SK-N-MC (cell line): ENCODE measurements around the gene OR5L2.
"Not testable (repeated sequence)": the region's sequence is repeated elsewhere in the genome, so short reads cannot be mapped to it uniquely, and the experiment has no call there.

Experiments
- DNase-seq: peaks from one replicate; pipeline ENCODE4 v3.0.0-alpha.2; 2011; ENCODE audit warnings: low read depth, low spot score
- H3K27ac ChIP-seq: fragments of 200-600 bp; sonication (generic); 2 replicates; pipeline ENCODE4 v1.5.1; 2016; ENCODE audit warnings: mixed run types
- H3K36me3 ChIP-seq: fragments of 200-600 bp; sonication (generic); 2 replicates; pipeline ENCODE4 v1.6.1; 2017; ENCODE audit warnings: antibody characterized with exemption, low read length, mixed read lengths; ENCODE audit not compliant: insufficient read depth
- H3K4me3 ChIP-seq: fragments of 200-600 bp; sonication (generic); 2 replicates; pipeline ENCODE4 v1.5.1; 2016
- H3K9ac ChIP-seq: fragments of 200-600 bp; sonication (generic); 2 replicates; pipeline ENCODE4 v1.8.0; 2017; ENCODE audit warnings: mixed run types, mixed read lengths; ENCODE audit not compliant: insufficient read length
- H3K9me3 ChIP-seq: fragments of 200-600 bp; sonication (generic); 2 replicates; pipeline ENCODE4 v1.6.1; 2017; ENCODE audit warnings: low read depth, mild to moderate bottlenecking, antibody characterized with exemption, low read length, moderate library complexity, mixed read lengths
- EZH2 ChIP-seq: fragments of 200-600 bp; sonication (generic); IDR thresholded peaks from one replicate; pipeline ENCODE4 v1.6.1; 2017; ENCODE audit warnings: antibody characterized with exemption
- FOXP2 ChIP-seq: optimal IDR thresholded peaks from 2 replicates; pipeline ENCODE3; 2011; ENCODE audit warnings: mild to moderate bottlenecking, moderate library complexity; ENCODE audit not compliant: insufficient read depth; ENCODE audit errors: extremely low read length, control extremely low read depth
- POLR2AphosphoS5 ChIP-seq: IDR thresholded peaks from 2 replicates; pipeline ENCODE4 v1.6.1; 2012; ENCODE audit warnings: mild to moderate bottlenecking, low read depth, low read length, borderline replicate concordance

OR5L2 gene

DNA sequence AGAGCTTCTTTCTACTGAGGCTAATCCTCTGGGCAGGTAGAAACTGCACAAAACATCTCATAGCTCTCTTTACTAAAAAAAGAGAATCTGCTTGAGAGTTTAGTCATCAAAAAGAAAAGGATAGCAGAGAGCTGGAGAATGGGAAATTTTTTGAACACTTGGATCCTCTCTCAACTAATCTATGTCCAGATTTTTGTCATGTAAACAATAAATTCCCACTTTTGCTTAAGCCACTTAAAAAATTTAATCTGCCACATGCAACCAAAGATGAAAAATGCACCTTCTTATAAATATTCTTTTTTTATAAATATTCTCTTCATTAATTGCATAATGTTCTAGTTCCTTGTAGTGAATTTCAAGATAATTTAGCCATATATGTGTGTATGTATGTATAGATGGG is 22.0 kb downstream of the OR5L2 start:
- no peak overlapping the region for H3K4me3 ChIP-seq
- no peak for TF ChIP-seq POLR2AphosphoS5
- no peak for TF ChIP-seq FOXP2
- no peak for TF ChIP-seq EZH2
- no peaks in the 10 kb centered on the region for H3K9me3 ChIP-seq
- no peak for DNase-seq
- no peaks in the 10 kb centered on the region for H3K36me3 ChIP-seq
- no peak overlapping the region for H3K9ac ChIP-seq
- no peak overlapping the region for H3K27ac ChIP-seq

DNA sequence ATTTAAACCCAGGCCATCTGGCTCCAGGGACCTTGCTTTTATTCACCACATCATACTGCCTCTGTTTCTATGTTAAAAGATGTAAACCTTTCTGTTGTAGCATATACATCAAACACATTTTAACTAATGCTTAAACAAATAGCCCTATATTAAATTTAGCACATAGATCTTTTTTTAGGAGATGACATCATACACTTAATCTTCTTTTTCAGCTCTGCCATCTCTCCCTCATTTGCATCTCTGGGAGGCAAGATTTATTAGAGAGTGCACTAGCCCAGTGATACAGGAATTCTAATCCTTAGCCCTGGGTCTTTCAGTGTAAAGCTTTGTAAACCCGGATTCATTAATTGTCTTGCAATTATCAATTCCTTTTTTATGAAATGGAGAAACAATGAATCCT is 25.1 kb downstream of the OR5L2 start:
- DNase-seq = no peak
- Histone ChIP-seq H3K27ac (no peak overlapping the region), H3K4me3 (no peak overlapping the region), H3K9me3 (no peaks in the 10 kb centered on the region), H3K36me3 (no peaks in the 10 kb centered on the region), H3K9ac (no peak overlapping the region)
- no peak for TF ChIP-seq FOXP2
- no peak for TF ChIP-seq EZH2
- no peak for TF ChIP-seq POLR2AphosphoS5

DNA sequence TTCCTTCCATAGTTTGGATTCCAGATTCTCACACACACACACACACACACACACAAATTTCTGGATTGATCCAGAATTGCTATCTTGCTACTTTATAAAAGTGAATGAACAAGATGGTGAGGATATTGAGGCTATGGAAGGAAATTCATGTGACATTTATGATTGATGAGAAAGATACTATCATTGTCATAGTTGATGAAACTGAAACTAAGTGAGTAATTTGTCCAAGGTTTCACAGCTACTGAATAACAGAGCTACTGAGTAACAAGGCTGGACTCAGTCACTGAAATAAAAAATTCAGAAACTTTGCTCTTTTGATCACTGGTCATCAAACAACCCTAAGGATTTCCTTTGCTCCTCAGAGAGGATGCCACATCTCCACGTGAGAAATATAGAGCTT is 27.7 kb downstream of the OR5L2 start:
- Histone ChIP-seq H3K9me3 (no peaks in the 10 kb centered on the region), H3K4me3 (no peak overlapping the region), H3K36me3 (no peaks in the 10 kb centered on the region), H3K27ac (no peak overlapping the region), H3K9ac (no peak overlapping the region)
- TF ChIP-seq FOXP2 (no peak), POLR2AphosphoS5 (no peak), EZH2 (no peak)
- no peak for DNase-seq

DNA sequence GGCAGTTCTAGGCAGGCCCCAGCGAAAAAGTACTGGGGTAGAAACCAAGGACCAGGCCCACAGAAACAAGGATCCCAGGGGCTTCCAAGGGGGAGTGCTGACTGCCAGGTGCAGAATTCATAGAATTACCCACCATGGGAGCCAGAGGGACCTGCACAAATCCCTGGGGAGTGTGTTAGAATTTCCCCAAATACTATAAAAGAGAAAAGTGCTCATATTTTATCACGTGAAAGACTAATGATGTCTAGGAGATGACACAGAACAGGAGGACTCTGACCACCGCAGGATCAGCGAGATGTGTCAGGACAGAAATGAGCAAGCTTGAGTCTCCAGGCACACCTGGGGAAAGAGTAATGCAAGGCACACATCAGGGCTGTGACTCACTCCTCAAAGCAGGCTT is 40.3 kb downstream of the OR5L2 start:
- H3K9me3 ChIP-seq, H3K36me3 ChIP-seq, H3K9ac ChIP-seq, DNase-seq, H3K4me3 ChIP-seq, H3K27ac ChIP-seq: not testable (repeated sequence)

DNA sequence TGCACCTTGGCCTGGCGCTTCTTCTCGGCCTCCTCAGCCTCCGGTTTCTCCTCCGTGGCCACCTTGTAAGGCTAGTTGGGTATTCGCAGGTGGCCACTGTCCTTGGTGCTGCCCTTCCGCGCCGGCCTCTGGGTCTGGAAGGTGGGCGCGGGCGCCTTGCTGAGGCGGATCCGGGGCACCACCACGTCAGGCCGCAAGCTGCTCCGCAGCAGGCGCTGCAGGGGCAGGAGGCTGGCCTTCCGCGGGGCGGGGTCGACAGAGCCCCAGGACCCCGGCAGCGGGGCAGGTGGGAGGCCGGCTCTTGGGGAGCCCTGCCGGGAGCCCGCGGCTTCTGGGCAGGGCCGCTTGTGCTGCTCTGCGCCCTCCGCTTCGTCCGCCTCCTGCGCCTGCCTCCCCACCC is 45.7 kb downstream of the OR5L2 start:
- H3K4me3 ChIP-seq, DNase-seq, H3K9ac ChIP-seq, H3K9me3 ChIP-seq, H3K27ac ChIP-seq, H3K36me3 ChIP-seq: not testable (repeated sequence)

DNA sequence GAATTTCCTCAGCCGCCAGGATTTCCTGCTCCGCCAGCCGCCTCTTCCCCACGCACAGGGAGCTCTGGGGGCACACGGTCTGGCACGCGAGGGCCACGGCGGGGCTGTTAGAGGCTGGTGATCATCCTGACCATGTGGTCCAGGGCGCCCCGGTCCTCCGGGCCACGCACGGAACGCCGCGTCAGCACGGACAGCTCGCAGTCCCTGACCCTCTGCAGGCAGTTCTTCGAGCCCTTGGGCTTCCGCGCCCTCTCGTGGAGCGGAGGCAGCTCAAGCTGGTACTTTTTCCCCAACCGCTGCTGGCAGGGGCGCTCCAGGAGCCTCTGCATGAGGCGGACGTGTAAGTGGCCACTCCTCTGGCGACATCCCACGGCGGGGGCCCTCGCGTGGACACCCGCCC is 46.1 kb downstream of the OR5L2 start:
- not testable (repeated sequence) for H3K9me3 ChIP-seq

More for the DNA sequence above, 46.1 kb downstream of the OR5L2 start:
- not testable (repeated sequence) for H3K9ac ChIP-seq, DNase-seq, H3K4me3 ChIP-seq, H3K27ac ChIP-seq, H3K36me3 ChIP-seq
